GOT3 (cell line): ENCODE results near the gene FKRP.

Experiments
- DNase-seq: peaks from one replicate; lab custom pipeline; 2025; ENCODE audit warnings: mixed read lengths; lab: John Stamatoyannopoulos, UW

The FKRP gene

GRCh38 chr19:46719629-46720502 lies 26.0 kb upstream of the FKRP start:
- no peak for DNase-seq

- no peak for DNase-seq
Observed at GRCh38 chr19:46720503-46721239, 25.2 kb upstream of the FKRP start.

GRCh38 chr19:46721269-46722003 lies 24.4 kb upstream of the FKRP start:
- no peak for DNase-seq

GRCh38 chr19:46722004-46722380 lies 23.9 kb upstream of the FKRP start:
- no peak for DNase-seq

- no peak for DNase-seq
Observed at GRCh38 chr19:46722421-46723022, 23.3 kb upstream of the FKRP start.

- DNase-seq = no peak
Observed at GRCh38 chr19:46723023-46723461, 22.8 kb upstream of the FKRP start.

GRCh38 chr19:46723471-46723870 lies 22.4 kb upstream of the FKRP start:
- no peak for DNase-seq

GRCh38 chr19:46724468-46724867 lies 21.4 kb upstream of the FKRP start:
- DNase-seq = no peak

- DNase-seq = no peak
Observed at GRCh38 chr19:46725036-46725820, 20.6 kb upstream of the FKRP start.

- DNase-seq = no peak
Observed at GRCh38 chr19:46725859-46726393, 19.9 kb upstream of the FKRP start.

- no peak for DNase-seq
Observed at GRCh38 chr19:46726551-46726950, 19.3 kb upstream of the FKRP start.

- no peak for DNase-seq
Observed at GRCh38 chr19:46726971-46727501, 18.8 kb upstream of the FKRP start.

GRCh38 chr19:46727757-46728156 lies 18.1 kb upstream of the FKRP start:
- no peak for DNase-seq

- DNase-seq = no peak
Observed at GRCh38 chr19:46728208-46728607, 17.6 kb upstream of the FKRP start.

- no peak for DNase-seq
Observed at GRCh38 chr19:46728693-46729339, 17.0 kb upstream of the FKRP start.

GRCh38 chr19:46729696-46730095 lies 16.2 kb upstream of the FKRP start:
- DNase-seq = no peak

GRCh38 chr19:46730187-46730586 lies 15.7 kb upstream of the FKRP start:
- no peak for DNase-seq

GRCh38 chr19:46730595-46730994 lies 15.3 kb upstream of the FKRP start:
- no peak for DNase-seq

GRCh38 chr19:46731007-46731501 lies 14.8 kb upstream of the FKRP start:
- DNase-seq = no peak

- DNase-seq = no peak
Observed at GRCh38 chr19:46731584-46731983, 14.3 kb upstream of the FKRP start.
